HG03039 (cell line): ENCODE data around the gene MEA1.
"Not testable (repeated sequence)": the region's sequence is repeated elsewhere in the genome, so short reads cannot be mapped to it uniquely, and the experiment has no call there.

ENCODE experiments used
- ATAC-seq: cut with Tn5 transposase; IDR thresholded peaks from one replicate; pipeline ENCODE4 v1.9.1; 2021; ENCODE audit warnings: mild to moderate bottlenecking, moderate library complexity; ENCODE audit not compliant: unreplicated experiment

The MEA1 gene

DNA sequence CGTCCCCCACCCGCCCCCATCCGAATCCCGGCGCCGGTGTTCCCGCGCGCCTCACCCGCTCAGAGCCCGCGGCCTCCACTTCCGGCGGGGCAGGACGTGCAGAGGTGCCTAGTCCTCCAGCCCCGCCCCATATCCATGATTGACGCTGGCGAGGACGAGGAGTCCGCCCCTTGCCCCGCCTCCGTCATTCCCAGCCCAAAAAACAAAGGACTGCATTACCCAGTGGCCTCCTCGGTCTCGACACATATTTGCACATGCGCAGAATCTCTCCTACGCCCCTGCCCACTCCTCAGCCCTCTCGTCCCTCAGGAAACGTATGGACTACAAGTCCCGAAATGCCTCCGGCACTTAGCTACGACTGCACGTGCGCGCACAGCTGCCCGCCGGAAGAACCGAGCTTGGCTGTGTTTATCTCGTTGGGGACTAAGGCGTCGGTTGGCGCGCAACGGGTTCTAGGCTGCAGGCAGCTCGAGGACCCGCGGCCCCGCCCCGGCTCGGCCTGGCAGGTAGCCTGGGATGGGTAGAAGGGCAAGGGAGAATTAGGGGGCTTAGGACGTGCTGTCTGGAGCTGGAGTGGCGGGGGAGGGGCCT is at the start of gene MEA1, which contains the start of gene KLHDC3:
Gene MEA1, minus strand, starts transcription at position 104 of the 591 bp plus-strand sequence. CDS start 133 bp downstream, outside the sequence.
Gene KLHDC3, plus strand, starts transcription at position 407 of the 591 bp plus-strand sequence. CDS start 2,944 bp downstream, outside the sequence.
- ATAC-seq, result peak; percentile 85

- no peak for ATAC-seq
Measured at GRCh38 chr6:43062818-43063217, 49.1 kb upstream of the MEA1 start.

- ATAC-seq, result no peak
Measured at GRCh38 chr6:43061861-43062260, 48.1 kb upstream of the MEA1 start.

DNA sequence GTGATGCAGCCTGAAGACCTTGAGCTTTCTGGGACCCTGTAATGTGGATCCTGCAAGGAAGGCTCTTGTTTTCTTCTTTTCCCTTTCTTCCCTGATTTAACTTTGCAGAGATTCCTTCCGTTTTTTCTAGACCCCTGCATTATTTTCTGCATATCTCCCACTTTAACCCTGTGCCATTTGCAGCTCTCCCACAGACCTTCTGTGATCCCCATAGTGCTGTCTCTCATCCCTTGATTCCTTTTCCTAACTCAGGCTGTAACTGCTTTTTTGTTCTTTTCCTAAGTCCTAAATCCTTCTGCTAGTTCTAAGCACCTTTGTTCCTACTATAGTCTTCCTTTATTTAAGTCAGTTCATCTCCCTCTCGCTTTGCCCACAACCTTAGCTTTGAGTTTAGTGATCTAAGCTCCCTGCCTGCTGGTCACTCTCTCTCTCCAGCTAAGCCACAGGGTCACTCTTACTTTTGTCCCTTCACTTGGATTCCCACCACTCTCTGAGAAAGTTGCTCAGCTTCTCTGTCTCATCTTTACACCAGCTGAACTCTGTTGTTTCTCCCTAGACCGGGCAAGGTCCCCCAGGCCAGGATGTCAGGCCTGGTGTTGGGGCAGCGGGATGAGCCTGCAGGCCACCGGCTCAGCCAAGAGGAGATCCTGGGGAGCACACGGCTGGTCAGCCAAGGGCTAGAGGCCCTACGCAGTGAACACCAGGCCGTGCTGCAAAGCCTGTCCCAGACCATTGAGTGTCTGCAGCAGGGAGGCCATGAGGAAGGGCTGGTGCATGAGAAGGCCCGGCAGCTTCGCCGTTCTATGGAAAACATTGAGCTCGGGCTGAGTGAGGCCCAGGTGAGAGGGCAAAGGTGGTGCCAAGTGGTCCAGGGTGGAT is 47.2 kb upstream of the MEA1 start:
- ATAC-seq, result no peak

GRCh38 chr6:43060034-43060754 is 46.4 kb upstream of the MEA1 start:
- no peak for ATAC-seq

DNA sequence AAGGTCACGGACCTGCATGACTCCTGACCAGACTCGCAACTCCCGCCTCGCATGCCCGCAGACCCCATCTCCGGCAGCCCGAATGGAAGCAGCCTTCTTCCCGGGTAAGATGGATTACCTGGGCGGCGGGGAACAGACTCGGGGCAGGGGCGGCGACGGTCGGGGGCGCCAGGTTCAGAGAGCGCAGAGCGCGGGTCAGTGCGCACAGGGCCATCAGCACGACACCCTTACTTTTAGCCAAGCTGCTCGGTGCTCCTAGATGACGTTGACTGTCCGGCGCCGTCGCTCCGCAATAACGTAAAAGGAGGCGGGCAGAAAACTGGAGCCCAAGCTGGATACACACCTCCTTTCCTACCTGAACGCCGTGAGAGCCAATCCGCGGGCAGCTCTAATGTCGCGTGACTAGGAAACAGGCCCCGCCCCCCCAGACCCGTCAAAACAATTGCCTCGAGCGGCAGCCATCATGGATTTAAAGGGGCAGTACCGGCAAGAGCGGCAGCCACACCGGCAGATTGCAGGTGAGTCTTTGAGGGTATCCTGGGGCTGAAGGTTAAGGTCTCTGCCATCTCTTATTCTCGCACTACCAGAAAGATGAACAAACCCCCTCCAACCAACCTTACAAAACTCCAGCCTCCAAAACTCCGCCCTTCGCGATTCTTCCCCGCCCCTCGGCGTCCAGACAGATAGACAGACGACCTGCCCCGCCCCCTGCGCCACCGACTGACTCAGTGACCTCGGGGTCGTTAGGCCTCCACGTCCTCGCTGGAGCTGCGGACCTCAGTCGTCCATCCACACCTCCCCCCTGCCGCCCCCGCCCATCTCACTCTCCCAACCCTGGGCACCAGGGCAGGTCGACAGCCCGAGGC is 45.7 kb upstream of the MEA1 start, which contains the start of the genes KLC4 and MRPL2:
Gene KLC4, plus strand, starts transcription at position 464 of the 866 bp plus-strand sequence. CDS start 1,705 bp downstream, outside the sequence.
Gene MRPL2, minus strand, starts transcription at position 267 of the 866 bp plus-strand sequence. Its CDS starts 53 bp downstream, at position 214.
- peak; percentile 75 for ATAC-seq

DNA sequence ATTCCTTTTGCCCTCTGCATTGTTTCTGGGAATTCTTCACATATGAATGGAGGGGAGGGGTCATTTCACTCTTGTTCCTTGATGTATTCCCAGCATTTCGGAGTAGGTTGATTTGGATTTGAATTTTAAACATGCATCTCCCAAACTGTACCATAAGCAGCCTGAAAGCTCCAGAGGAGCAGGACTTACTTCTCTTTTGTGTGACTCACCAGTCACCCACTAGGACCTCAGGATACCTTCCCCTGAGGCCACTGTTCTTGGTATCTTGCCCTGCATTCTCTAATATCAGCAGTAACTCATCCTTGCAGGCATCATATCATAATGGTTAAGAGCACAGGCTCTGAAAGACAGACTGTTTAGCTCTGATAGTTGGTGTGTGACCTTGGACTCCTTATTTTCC is 44.8 kb upstream of the MEA1 start:
- no peak for ATAC-seq

DNA sequence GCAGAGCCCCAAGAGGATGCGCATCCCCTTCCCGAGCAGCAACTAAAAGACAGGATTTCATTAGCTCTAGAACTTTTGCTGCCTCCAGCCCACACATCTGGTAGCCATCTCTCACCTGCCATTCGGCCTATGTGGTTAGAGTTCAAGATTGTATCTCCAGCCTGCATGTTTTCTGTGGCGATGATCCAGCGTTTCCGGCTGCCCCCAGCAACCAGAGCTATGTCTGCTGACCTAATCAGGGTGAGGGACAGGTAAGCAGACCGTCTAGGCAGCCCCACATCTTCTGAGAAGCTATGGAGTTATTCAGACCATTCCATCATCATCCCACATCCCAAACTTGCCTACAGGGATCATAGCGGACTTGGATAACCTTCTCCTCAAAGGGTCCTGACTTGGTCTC is 42.2 kb upstream of the MEA1 start:
- ATAC-seq, result no peak

GRCh38 chr6:43054206-43054943 is 40.6 kb upstream of the MEA1 start:
- ATAC-seq, result no peak

DNA sequence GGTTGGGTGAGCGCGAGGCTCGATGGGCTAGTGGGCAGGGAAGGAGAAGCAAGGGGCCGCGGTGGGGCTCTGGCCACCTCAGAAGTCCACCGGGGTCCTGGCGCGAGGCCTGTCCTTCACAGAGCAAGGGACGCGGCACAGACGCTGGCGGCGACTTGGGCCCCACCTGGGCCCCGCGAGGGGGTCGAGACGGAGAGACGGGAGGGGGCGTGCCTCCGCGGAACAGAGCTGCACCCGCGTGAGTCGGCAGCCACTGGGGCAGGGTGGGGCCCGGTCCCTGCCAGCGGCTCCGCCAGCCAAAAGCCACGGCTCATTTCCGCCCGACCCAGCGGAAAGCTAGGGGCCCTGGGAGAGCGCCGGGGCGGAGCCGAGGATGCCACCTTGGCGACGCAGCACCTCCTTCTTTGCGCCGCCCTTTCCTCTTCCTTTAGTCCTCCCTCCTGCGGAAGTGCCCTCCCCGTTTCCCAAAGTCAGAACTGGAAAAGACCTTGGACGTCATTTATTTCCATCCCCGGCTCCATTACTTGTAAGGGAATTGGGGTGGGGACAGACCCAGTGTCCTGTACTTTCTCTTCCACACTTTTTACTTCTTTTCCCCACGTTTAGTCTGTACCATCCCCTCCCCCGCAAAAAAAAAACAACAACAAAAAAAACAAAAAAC is 39.9 kb upstream of the MEA1 start, which contains the start of gene CUL7:
Gene CUL7, minus strand, starts transcription at position 307 of the 661 bp plus-strand sequence. CDS start 1,063 bp downstream, outside the sequence.
- peak; percentile 87 for ATAC-seq

DNA sequence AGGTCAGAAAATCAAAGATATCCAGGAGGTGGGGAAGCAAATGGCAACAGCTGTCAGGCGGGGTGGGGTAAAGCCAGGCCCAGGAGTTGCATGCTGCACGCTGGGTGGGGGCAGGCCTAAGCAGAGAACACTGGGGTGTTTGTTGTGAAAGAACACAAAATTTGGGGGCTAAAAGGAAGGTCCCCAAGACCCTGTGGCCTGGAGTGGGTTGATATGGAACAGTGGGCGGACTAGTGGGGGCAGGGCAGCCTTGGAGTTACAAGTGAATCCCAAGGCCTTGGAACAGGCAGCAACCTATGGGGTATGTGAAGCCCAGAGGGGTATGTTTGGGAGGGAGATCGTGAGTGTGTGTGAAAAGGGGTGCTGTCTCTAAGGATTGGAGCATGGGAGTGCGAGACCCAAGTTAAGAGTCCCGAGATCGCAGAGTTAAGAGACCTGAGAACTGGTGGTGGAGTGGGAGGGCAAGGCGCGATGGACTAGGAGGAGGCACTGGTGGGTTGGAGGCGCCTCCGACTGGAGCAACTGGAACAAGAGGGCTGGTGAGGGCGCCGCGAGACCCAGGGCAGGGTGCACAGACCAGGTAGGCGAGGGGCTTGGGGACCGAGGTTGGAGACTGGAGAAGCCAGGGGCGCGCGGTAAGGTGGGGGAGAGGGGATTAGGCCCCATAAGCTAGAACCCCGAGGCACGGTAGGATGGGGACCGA is 39.2 kb upstream of the MEA1 start:
- ATAC-seq, result no peak

- no peak for ATAC-seq
Measured at GRCh38 chr6:43052225-43052841, 38.6 kb upstream of the MEA1 start.

- no peak for ATAC-seq
Measured at GRCh38 chr6:43050981-43051380, 37.2 kb upstream of the MEA1 start.

DNA sequence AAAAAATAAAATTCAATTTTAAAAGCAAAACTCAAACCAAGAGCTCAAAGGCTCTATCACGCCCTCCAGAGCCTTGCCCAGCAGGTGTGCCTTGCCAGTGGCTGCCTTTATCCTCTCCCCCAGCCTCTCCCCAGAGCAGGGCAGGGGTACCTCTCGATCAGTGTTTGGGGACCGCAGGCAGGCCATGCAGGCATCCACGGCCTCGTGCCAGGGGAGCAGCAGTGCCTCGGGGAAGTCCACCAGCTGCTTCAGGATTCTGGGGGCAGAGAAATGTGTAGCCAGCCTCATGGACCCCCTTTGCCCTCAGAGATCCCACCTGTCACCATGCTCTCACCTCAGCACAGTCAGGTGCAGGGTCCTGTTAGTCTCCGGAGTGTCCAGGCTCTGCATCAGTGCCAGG is 34.3 kb upstream of the MEA1 start:
- no peak for ATAC-seq

DNA sequence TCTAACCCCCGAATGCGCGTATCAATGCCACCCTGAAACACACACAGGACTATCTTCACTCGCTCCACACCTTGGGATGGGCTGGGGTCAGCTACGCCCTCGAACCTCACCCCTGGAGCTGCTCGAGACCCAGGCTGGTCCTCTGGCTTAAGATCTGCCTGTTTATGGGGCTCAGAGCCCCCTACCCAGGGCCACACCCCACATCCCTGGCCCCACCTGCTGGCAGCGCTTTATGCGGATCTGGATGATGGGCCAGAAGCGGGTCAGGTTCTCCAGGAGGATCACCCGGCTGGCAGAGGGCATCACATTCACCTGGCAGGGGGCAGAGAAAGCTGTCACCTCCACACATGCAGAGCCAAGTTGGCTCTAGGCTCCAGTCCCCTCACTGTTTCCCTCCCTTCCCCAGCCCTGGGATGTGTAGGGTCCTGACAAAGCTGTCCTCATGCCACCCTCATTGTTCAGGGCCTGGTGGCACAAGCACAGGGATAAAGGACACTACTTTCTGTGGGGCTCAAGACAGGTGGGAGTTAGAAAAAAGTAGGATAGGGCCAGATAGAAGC is 31.7 kb upstream of the MEA1 start:
- no peak for ATAC-seq

GRCh38 chr6:43043310-43043709 is 29.6 kb upstream of the MEA1 start:
- ATAC-seq, result no peak

DNA sequence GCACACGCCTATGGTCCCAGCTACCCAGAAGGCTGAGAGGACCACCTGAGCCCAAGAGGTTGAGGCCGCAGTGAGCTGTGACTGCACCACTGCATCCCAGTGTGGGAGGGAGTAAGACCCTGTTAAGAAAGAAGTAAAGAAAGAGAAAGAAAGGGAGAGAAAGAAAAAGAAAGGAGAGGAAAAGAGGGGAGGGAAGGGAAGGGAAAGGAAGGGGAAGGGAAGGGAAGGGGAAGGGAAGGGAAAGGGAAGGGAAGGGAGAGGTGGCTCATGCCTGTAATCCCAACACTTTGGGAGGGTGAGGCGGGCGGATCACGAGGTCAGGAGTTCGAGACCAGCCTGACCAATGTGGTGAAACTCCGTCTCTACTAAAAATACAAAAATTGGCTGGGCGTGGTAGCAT is 27.7 kb upstream of the MEA1 start:
- not testable (repeated sequence) for ATAC-seq
